Osteoblast (primary cell): ENCODE data around the gene ATXN10. TPM values are rescaled to one million over a fixed set of nuclear protein-coding genes. Genes with fewer than 3 reads are reported as not detected.

Experiments
- DNase-seq: peaks from one replicate; pipeline ENCODE4 v3.0.0; 2011; ENCODE audit warnings: low spot score, mixed read lengths; ENCODE audit not compliant: insufficient read length; ENCODE audit errors: missing footprints
- H2AFZ ChIP-seq: 2 replicates; pipeline ENCODE4 v1.6.0; 2011; ENCODE audit warnings: mild to moderate bottlenecking, low read length
- H3K27ac ChIP-seq: 2 replicates; pipeline ENCODE4 v1.5.1; 2011; ENCODE audit warnings: mild to moderate bottlenecking, low read depth, low read length, moderate library complexity
- H3K27me3 ChIP-seq: 2 replicates; pipeline ENCODE4 v1.6.0; 2012; ENCODE audit warnings: mild to moderate bottlenecking, control low read depth, inconsistent platforms, low read length, moderate library complexity; ENCODE audit not compliant: insufficient read depth
- H3K36me3 ChIP-seq: 2 replicates; pipeline ENCODE4 v1.5.1; 2011; ENCODE audit warnings: mild to moderate bottlenecking, low read length, control low read depth, moderate library complexity; ENCODE audit not compliant: insufficient read depth
- H3K4me1 ChIP-seq: 2 replicates; pipeline ENCODE4 v1.5.1; 2011; ENCODE audit warnings: mild to moderate bottlenecking, low read length, control low read depth, moderate library complexity; ENCODE audit not compliant: insufficient read depth
- H3K4me2 ChIP-seq: 2 replicates; pipeline ENCODE4 v1.6.0; 2011; ENCODE audit warnings: mild to moderate bottlenecking, low read length; ENCODE audit not compliant: insufficient read depth
- H3K4me3 ChIP-seq: fragments of 200-600 bp; sonication (generic); 3 replicates; pipeline ENCODE4 v1.5.1; 2012; ENCODE audit warnings: mild to moderate bottlenecking, low read length, inconsistent platforms; ENCODE audit not compliant: insufficient read depth
- H3K79me2 ChIP-seq: 2 replicates; pipeline ENCODE4 v1.6.0; 2012; ENCODE audit warnings: mild to moderate bottlenecking, low read length, control low read depth, inconsistent platforms; ENCODE audit not compliant: insufficient read depth
- H3K9me3 ChIP-seq: 2 replicates; pipeline ENCODE4 v1.5.1; 2011; ENCODE audit warnings: low read depth, low read length, control low read depth
- H4K20me1 ChIP-seq: 2 replicates; pipeline ENCODE4 v1.6.0; 2012; ENCODE audit warnings: mild to moderate bottlenecking, low read length, control low read depth; ENCODE audit not compliant: insufficient read depth
- total RNA-seq: library from RNA; depleted of rRNA; stranded (reverse); fragments of >200 nt; gene quantifications from 2 replicates; pipeline ENCODE4 v1.2.3, GENCODE V29; 2012
- TF ChIP-seq, protein P1 (sequence below): IDR thresholded peaks from 2 replicates; pipeline ENCODE4 v1.5.1; 2011; ENCODE audit warnings: mild to moderate bottlenecking, low read depth, low read length, moderate library complexity; ENCODE audit errors: extremely low read depth

The ATXN10 gene
- total RNA-seq, 1 donor: 138 TPM

DNA sequence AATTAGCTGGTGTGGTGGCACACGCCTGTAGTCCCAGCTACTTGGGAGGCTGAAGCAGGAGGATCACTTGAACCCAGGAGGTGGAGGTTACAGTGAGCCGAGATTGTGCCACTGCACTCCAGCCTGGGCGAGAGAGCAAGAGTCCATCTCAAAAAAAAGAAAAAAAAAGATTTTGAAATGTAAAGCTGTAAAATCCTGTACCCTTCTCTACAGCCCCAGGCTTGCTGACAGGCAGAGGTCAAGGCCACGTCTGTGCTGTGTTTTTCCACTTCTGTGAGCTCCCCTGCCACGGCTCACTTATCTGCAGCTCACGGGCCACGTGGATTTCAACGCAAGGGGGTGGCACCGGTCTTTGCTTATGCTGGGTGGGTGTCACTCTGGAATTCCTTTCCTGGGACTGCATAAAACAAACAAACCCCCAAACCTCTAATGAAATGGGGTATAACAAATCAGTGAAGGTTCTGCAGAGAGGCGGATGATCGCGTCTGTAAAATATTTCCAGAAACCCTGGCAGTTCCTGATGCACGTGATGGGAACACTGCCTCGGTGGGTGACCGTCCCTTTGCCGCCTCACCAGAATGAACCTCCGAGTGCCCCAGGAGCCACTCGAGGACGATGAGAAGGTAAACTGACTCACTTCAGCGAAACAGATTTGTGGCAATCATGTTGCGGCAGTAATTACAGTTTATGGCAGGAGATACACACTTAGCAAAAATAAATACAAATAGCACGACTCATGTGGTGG, 44.0 kb upstream of the ATXN10 start:
- H3K27me3 ChIP-seq: peaks cover 29% of the 10 kb centered on the region
- no peaks in the 10 kb centered on the region for H3K79me2 ChIP-seq
- H3K27ac ChIP-seq: no peak overlapping the region
- H3K4me2 ChIP-seq: no peak overlapping the region
- no peak for DNase-seq
- TF ChIP-seq, protein P1, sequence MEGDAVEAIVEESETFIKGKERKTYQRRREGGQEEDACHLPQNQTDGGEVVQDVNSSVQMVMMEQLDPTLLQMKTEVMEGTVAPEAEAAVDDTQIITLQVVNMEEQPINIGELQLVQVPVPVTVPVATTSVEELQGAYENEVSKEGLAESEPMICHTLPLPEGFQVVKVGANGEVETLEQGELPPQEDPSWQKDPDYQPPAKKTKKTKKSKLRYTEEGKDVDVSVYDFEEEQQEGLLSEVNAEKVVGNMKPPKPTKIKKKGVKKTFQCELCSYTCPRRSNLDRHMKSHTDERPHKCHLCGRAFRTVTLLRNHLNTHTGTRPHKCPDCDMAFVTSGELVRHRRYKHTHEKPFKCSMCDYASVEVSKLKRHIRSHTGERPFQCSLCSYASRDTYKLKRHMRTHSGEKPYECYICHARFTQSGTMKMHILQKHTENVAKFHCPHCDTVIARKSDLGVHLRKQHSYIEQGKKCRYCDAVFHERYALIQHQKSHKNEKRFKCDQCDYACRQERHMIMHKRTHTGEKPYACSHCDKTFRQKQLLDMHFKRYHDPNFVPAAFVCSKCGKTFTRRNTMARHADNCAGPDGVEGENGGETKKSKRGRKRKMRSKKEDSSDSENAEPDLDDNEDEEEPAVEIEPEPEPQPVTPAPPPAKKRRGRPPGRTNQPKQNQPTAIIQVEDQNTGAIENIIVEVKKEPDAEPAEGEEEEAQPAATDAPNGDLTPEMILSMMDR: no peak
- peaks cover 2% of the 10 kb centered on the region for H3K4me1 ChIP-seq
- H3K9me3 ChIP-seq: no peaks in the 10 kb centered on the region
- no peaks in the 10 kb centered on the region for H4K20me1 ChIP-seq
- H2AFZ ChIP-seq: no peak overlapping the region
- H3K36me3 ChIP-seq: no peaks in the 10 kb centered on the region
- no peak overlapping the region for H3K4me3 ChIP-seq

DNA sequence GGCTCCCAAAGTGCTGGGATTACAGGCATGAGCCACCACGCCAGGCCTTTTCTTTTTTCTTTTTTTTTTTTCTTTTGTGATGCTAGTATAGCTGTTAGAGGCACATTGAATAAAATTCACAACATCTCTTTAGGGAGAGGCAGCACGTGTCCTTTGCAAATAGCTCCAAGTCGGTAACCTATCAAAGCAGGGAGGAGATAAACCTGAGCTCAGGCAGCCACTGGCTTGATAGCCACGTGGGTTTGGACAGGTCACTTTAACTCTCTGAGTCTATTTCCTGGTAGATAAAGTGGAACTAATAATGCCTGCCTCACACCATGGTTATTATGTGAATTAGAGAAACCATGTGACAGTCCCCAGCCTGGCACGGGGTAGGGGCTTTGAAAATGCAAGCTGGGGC, 43.1 kb upstream of the ATXN10 start:
- no peaks in the 10 kb centered on the region for H3K79me2 ChIP-seq
- peaks cover 35% of the 10 kb centered on the region for H3K27me3 ChIP-seq
- H3K4me1 ChIP-seq: peaks cover 4% of the 10 kb centered on the region
- no peak overlapping the region for H3K27ac ChIP-seq
- no peak overlapping the region for H3K4me3 ChIP-seq
- no peak for DNase-seq
- H2AFZ ChIP-seq: no peak overlapping the region
- no peaks in the 10 kb centered on the region for H4K20me1 ChIP-seq
- no peaks in the 10 kb centered on the region for H3K36me3 ChIP-seq
- TF ChIP-seq, protein P1: no peak
- no peaks in the 10 kb centered on the region for H3K9me3 ChIP-seq
- no peak overlapping the region for H3K4me2 ChIP-seq

DNA sequence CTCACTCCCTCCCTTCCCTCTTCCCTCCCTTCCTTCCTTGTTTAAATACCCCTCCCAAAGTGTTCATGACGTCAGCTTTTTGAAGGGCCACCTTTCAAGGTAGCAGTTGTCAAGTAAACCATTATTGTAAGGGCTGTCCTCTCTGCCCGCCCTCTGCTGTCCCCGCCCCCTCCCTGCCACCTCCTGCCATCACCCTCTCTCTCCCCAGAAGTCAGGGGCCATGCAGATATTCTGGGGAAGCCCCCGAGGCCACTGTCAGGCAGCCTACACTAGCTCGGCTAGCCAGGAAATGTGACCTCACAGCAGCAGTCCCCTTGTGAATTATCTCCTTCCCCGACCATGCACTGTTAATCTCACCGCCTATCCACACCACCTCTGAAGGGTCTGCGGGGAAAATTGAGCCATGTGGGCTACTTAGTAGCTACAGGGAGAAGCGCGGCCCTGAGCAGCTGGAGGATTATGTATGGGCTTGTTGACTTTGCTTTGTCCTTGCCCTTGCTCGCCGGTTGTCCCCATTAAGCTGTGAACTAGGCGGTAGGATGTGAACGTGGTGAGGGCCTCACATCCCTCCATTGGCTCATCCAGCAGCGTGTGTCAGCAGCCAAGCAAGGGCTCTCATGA, 42.1 kb upstream of the ATXN10 start:
- TF ChIP-seq, protein P1: no peak
- DNase-seq: no peak
- Histone ChIP-seq H3K4me3 (no peak overlapping the region), H3K27me3 (peaks cover 37% of the 10 kb centered on the region), H3K79me2 (no peaks in the 10 kb centered on the region), H4K20me1 (no peaks in the 10 kb centered on the region), H3K36me3 (no peaks in the 10 kb centered on the region), H2AFZ (no peak overlapping the region), H3K9me3 (no peaks in the 10 kb centered on the region), H3K27ac (no peak overlapping the region), H3K4me1 (peaks cover 4% of the 10 kb centered on the region), H3K4me2 (no peak overlapping the region)

DNA sequence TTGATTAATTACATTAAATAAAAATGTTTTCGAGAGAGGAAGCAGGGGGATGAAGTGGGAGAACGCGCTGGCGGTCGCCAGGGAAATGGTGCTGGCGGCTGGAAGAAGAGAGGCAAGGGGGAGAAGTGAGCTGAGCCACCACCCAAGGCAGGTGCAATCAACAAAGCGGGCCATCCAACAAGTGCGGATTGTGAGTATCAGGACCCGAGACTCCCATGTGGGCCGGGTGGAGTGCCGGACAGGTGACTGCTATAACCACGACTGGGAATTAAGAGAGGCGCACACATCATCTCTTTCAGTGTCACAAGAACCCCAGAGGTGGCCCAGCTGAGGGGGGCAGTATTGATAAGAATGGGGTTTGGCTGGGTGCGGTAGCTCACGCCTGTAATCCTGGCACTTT, 41.2 kb upstream of the ATXN10 start:
- H3K4me1 ChIP-seq: peaks cover 4% of the 10 kb centered on the region

More for the DNA sequence above, 41.2 kb upstream of the ATXN10 start:
- Histone ChIP-seq H3K36me3 (no peaks in the 10 kb centered on the region), H3K79me2 (no peaks in the 10 kb centered on the region), H3K27ac (no peak overlapping the region), H3K9me3 (no peaks in the 10 kb centered on the region), H4K20me1 (no peaks in the 10 kb centered on the region), H3K4me2 (no peak overlapping the region), H3K27me3 (peaks cover 32% of the 10 kb centered on the region), H3K4me3 (no peak overlapping the region), H2AFZ (no peak overlapping the region)
- no peak for DNase-seq
- TF ChIP-seq, protein P1: no peak
